OCI-LY1 (cell line): ENCODE results near the gene SIAE.

Experiments
- H2AFZ ChIP-seq: fragments of 200-600 bp; sonication (generic), shearing (Covaris generic); 2 replicates; pipeline ENCODE4 v1.6.0; 2014; ENCODE audit warnings: antibody characterized with exemption, mild to moderate bottlenecking, low read length
- H3F3A ChIP-seq: fragments of 200-600 bp; sonication (generic), shearing (Covaris generic); 2 replicates; pipeline ENCODE4 v1.6.0; 2014; ENCODE audit warnings: mild to moderate bottlenecking, antibody characterized with exemption, low read length, moderate library complexity; ENCODE audit not compliant: insufficient read depth
- H3K27ac ChIP-seq: fragments of 200-600 bp; sonication (generic); 2 replicates; pipeline ENCODE4 v1.5.1; 2014; ENCODE audit warnings: low read length, mixed run types, mild to moderate bottlenecking, low read depth; ENCODE audit not compliant: poor library complexity, severe bottlenecking
- H3K27me3 ChIP-seq: fragments of 200-600 bp; sonication (generic); 2 replicates; pipeline ENCODE4 v1.6.0; 2014; ENCODE audit warnings: antibody characterized with exemption, mild to moderate bottlenecking, low read length, moderate library complexity; ENCODE audit not compliant: insufficient read depth
- H3K36me3 ChIP-seq: fragments of 200-600 bp; sonication (generic); 2 replicates; pipeline ENCODE4 v1.6.1; 2014; ENCODE audit warnings: mild to moderate bottlenecking, antibody characterized with exemption, low read length, moderate library complexity, mixed read lengths; ENCODE audit not compliant: insufficient read depth
- H3K4me1 ChIP-seq: fragments of 200-600 bp; sonication (generic); 2 replicates; pipeline ENCODE4 v1.5.1; 2014; ENCODE audit warnings: mild to moderate bottlenecking, low read length, moderate library complexity; ENCODE audit not compliant: insufficient read depth, severe bottlenecking
- H3K4me2 ChIP-seq: fragments of 200-600 bp; sonication (generic), shearing (Covaris generic); 2 replicates; pipeline ENCODE4 v1.6.1; 2014; ENCODE audit warnings: low read length
- H3K4me3 ChIP-seq: fragments of 200-600 bp; sonication (generic); 2 replicates; pipeline ENCODE4 v1.5.1; 2014; ENCODE audit warnings: low read length, low read depth, mild to moderate bottlenecking, mixed read lengths; ENCODE audit not compliant: poor library complexity, severe bottlenecking
- H3K79me2 ChIP-seq: fragments of 200-600 bp; shearing (Covaris generic); 2 replicates; pipeline ENCODE4 v1.6.1; 2016; ENCODE audit warnings: mixed run types, low read length, mixed read lengths; ENCODE audit not compliant: insufficient read depth
- H3K9ac ChIP-seq: fragments of 200-600 bp; sonication (generic), shearing (Covaris generic); 2 replicates; pipeline ENCODE4 v1.6.1; 2014; ENCODE audit warnings: mild to moderate bottlenecking, low read length, mixed read lengths
- H3K9me2 ChIP-seq: fragments of 200-600 bp; sonication (generic), shearing (Covaris generic); 2 replicates; pipeline ENCODE4 v1.6.1; 2014; ENCODE audit warnings: low read depth, mild to moderate bottlenecking, low read length, mixed read lengths
- H3K9me3 ChIP-seq: fragments of 200-600 bp; shearing (Covaris generic); 2 replicates; pipeline ENCODE4 v1.6.1; 2014; ENCODE audit warnings: low read length, mixed read lengths
- H4K20me1 ChIP-seq: fragments of 200-600 bp; sonication (generic), shearing (Covaris generic); 2 replicates; pipeline ENCODE4 v1.6.0; 2016; ENCODE audit warnings: mild to moderate bottlenecking, low read length; ENCODE audit not compliant: insufficient read depth
- CTCF ChIP-seq: fragments of 200-600 bp; sonication (generic), shearing (Covaris generic); IDR thresholded peaks from 2 replicates; pipeline ENCODE4 v1.5.1; 2017; ENCODE audit warnings: mild to moderate bottlenecking, antibody characterized with exemption, low read length, moderate library complexity, mixed read lengths
- EZH2 ChIP-seq: fragments of 200-600 bp; sonication (generic), shearing (Covaris generic); IDR thresholded peaks from 2 replicates; pipeline ENCODE4 v1.8.0; 2017; ENCODE audit warnings: borderline replicate concordance, mixed run types, mild to moderate bottlenecking, antibody characterized with exemption, low read length, moderate library complexity, mixed read lengths

The SIAE gene

GRCh38 chr11:124595302-124595701 lies 78.2 kb downstream of the SIAE start:
- no peaks in the 10 kb centered on the region for H3K9me3 ChIP-seq
- H3K9me2 ChIP-seq: no peaks in the 10 kb centered on the region
- no peak overlapping the region for H3K4me3 ChIP-seq
- TF ChIP-seq EZH2 (no peak), CTCF (no peak)
- no peaks in the 10 kb centered on the region for H3K79me2 ChIP-seq
- no peaks in the 10 kb centered on the region for H3K27me3 ChIP-seq
- no peaks in the 10 kb centered on the region for H3K36me3 ChIP-seq
- H3K9ac ChIP-seq: no peak overlapping the region
- no peak overlapping the region for H2AFZ ChIP-seq
- H3F3A ChIP-seq: no peaks in the 10 kb centered on the region
- no peaks in the 10 kb centered on the region for H4K20me1 ChIP-seq
- H3K4me1 ChIP-seq: no peaks in the 10 kb centered on the region
- H3K27ac ChIP-seq: no peak overlapping the region
- no peak overlapping the region for H3K4me2 ChIP-seq

GRCh38 chr11:124592627-124593026 lies 80.9 kb downstream of the SIAE start:
- Histone ChIP-seq H4K20me1 (no peaks in the 10 kb centered on the region), H3K4me3 (no peak overlapping the region), H3K27me3 (no peaks in the 10 kb centered on the region), H2AFZ (no peak overlapping the region), H3K4me2 (no peak overlapping the region), H3K4me1 (no peaks in the 10 kb centered on the region), H3K9me3 (no peaks in the 10 kb centered on the region), H3K79me2 (no peaks in the 10 kb centered on the region), H3K27ac (no peak overlapping the region), H3K9ac (no peak overlapping the region), H3K9me2 (no peaks in the 10 kb centered on the region), H3K36me3 (no peaks in the 10 kb centered on the region), H3F3A (no peaks in the 10 kb centered on the region)
- no peak for TF ChIP-seq EZH2
- TF ChIP-seq CTCF: no peak

GRCh38 chr11:124591430-124591829 lies 82.1 kb downstream of the SIAE start:
- Histone ChIP-seq H3K9me3 (no peaks in the 10 kb centered on the region), H3K4me1 (no peaks in the 10 kb centered on the region), H3K27ac (no peak overlapping the region), H3F3A (no peaks in the 10 kb centered on the region), H3K4me3 (no peak overlapping the region), H2AFZ (no peak overlapping the region), H3K9me2 (no peaks in the 10 kb centered on the region), H3K79me2 (no peaks in the 10 kb centered on the region), H3K9ac (no peak overlapping the region), H3K36me3 (no peaks in the 10 kb centered on the region), H3K4me2 (no peak overlapping the region), H3K27me3 (no peaks in the 10 kb centered on the region), H4K20me1 (no peaks in the 10 kb centered on the region)
- TF ChIP-seq CTCF: no peak
- TF ChIP-seq EZH2: no peak
